HEK293 (cell line): Measurements from ENCODE around the gene PDF.

Experiments used
- GLIS2 ChIP-seq: fragments of 450-650 bp; formaldehyde crosslinking; IDR thresholded peaks from 2 replicates; pipeline ENCODE4 v1.5.1; 2016; ENCODE audit warnings: missing biosample characterization, missing genetic modification characterization
- KLF9 ChIP-seq: fragments of 450-650 bp; formaldehyde crosslinking; IDR thresholded peaks from 2 replicates; pipeline ENCODE4 v1.5.1; 2016; ENCODE audit warnings: missing biosample characterization, missing genetic modification characterization, low read depth
- PATZ1 ChIP-seq: fragments of 450-650 bp; formaldehyde crosslinking; IDR thresholded peaks from 2 replicates; pipeline ENCODE4 v1.5.1; 2016; ENCODE audit warnings: missing biosample characterization, missing genetic modification characterization
- PRDM1 ChIP-seq: fragments of 450-650 bp; formaldehyde crosslinking; IDR thresholded peaks from 2 replicates; pipeline ENCODE4; 2016; ENCODE audit warnings: missing biosample characterization, missing genetic modification characterization
- PRDM6 ChIP-seq: fragments of 450-650 bp; formaldehyde crosslinking; IDR thresholded peaks from 2 replicates; pipeline ENCODE4 v1.5.1; 2017; ENCODE audit warnings: missing biosample characterization, missing genetic modification characterization
- YY1 ChIP-seq: fragments of 450-650 bp; formaldehyde crosslinking; IDR thresholded peaks from 2 replicates; pipeline ENCODE4 v1.5.1; 2018; ENCODE audit warnings: missing biosample characterization, missing genetic modification characterization
- ZBTB11 ChIP-seq: fragments of 450-650 bp; formaldehyde crosslinking; conservative IDR thresholded peaks from 2 replicates; pipeline ENCODE4 v1.5.1; 2016; ENCODE audit warnings: low read depth, missing biosample characterization, missing genetic modification characterization
- ZBTB26 ChIP-seq: fragments of 450-650 bp; formaldehyde crosslinking; optimal IDR thresholded peaks from 2 replicates; pipeline ENCODE3; 2016; ENCODE audit warnings: missing biosample characterization, mild to moderate bottlenecking, missing genetic modification characterization
- ZFHX2 ChIP-seq: fragments of 450-650 bp; formaldehyde crosslinking; conservative IDR thresholded peaks from 2 replicates; pipeline ENCODE4 v1.5.1; 2016; ENCODE audit warnings: missing biosample characterization, missing genetic modification characterization
- ZNF112 ChIP-seq: fragments of 450-650 bp; formaldehyde crosslinking; IDR thresholded peaks from 2 replicates; pipeline ENCODE4 v1.5.0; 2017; ENCODE audit warnings: missing biosample characterization, missing genetic modification characterization
- ZNF157 ChIP-seq: fragments of 450-650 bp; formaldehyde crosslinking; IDR thresholded peaks from 2 replicates; pipeline ENCODE4 v1.5.1; 2016; ENCODE audit warnings: missing biosample characterization, missing genetic modification characterization
- ZNF211 ChIP-seq: fragments of 450-650 bp; formaldehyde crosslinking; IDR thresholded peaks from 2 replicates; pipeline ENCODE4 v1.5.1; 2016; ENCODE audit warnings: low read depth, missing biosample characterization, missing genetic modification characterization
- ZNF239 ChIP-seq: fragments of 450-650 bp; formaldehyde crosslinking; IDR thresholded peaks from 2 replicates; pipeline ENCODE4 v1.5.1; 2016; ENCODE audit warnings: missing biosample characterization, missing genetic modification characterization
- ZNF341 ChIP-seq: fragments of 450-650 bp; formaldehyde crosslinking; IDR thresholded peaks from 2 replicates; pipeline ENCODE4; 2016; ENCODE audit warnings: low read depth, missing biosample characterization, missing genetic modification characterization
- ZNF354C ChIP-seq: fragments of 450-650 bp; formaldehyde crosslinking; IDR thresholded peaks from 2 replicates; pipeline ENCODE4 v1.5.1; 2016; ENCODE audit warnings: missing biosample characterization, missing genetic modification characterization, low read depth, borderline replicate concordance
- ZNF433 ChIP-seq: fragments of 450-650 bp; formaldehyde crosslinking; IDR thresholded peaks from 2 replicates; pipeline ENCODE4 v1.5.1; 2016; ENCODE audit warnings: missing biosample characterization, missing genetic modification characterization, low read depth
- ZNF48 ChIP-seq: fragments of 450-650 bp; formaldehyde crosslinking; IDR thresholded peaks from 2 replicates; pipeline ENCODE4 v1.5.1; 2016; ENCODE audit warnings: missing biosample characterization, missing genetic modification characterization
- ZNF549 ChIP-seq: fragments of 450-650 bp; IDR thresholded peaks from 2 replicates; pipeline ENCODE4 v1.5.1; 2018; ENCODE audit warnings: missing biosample characterization, missing genetic modification characterization, mild to moderate bottlenecking, inconsistent platforms, moderate library complexity
- ZNF585B ChIP-seq: fragments of 450-650 bp; formaldehyde crosslinking; IDR thresholded peaks from 2 replicates; pipeline ENCODE4 v1.5.1; 2016; ENCODE audit warnings: missing biosample characterization, missing genetic modification characterization
- ZNF768 ChIP-seq: fragments of 450-650 bp; formaldehyde crosslinking; IDR thresholded peaks from 2 replicates; pipeline ENCODE4 v1.5.1; 2018; ENCODE audit warnings: missing biosample characterization, mild to moderate bottlenecking, missing genetic modification characterization
- ZSCAN16 ChIP-seq: fragments of 450-650 bp; formaldehyde crosslinking; IDR thresholded peaks from 2 replicates; pipeline ENCODE4 v1.5.1; 2016; ENCODE audit warnings: missing biosample characterization, missing genetic modification characterization
- ZSCAN18 ChIP-seq: fragments of 450-650 bp; formaldehyde crosslinking; IDR thresholded peaks from 2 replicates; pipeline ENCODE4 v1.5.1; 2016; ENCODE audit warnings: missing biosample characterization, missing genetic modification characterization

The PDF gene

GRCh38 chr16:69329369-69330285 lies 761 bp downstream of the PDF start (continued):
- TF ChIP-seq ZBTB11 (tag by site-specific recombination) (peak; percentile 30; the same call in 1 of the 2 replicates), PRDM6 (no peak), ZFHX2 (tag by site-specific recombination) (no peak), ZSCAN16 (tag by site-specific recombination) (no peak), ZNF768 (tag by site-specific recombination) (no peak), ZNF341 (tag by site-specific recombination) (peak; percentile 71), KLF9 (0 out of 2 replicates have a peak, but pooled peaks have one; percentile 7), ZNF239 (no peak), ZNF112 (tag by site-specific recombination) (no peak), ZSCAN18 (tag by site-specific recombination) (no peak), ZBTB26 (tag by site-specific recombination) (peak; percentile 88), ZNF433 (tag by site-specific recombination) (no peak), ZNF549 (tag by site-specific recombination) (no peak), ZNF157 (tag by site-specific recombination) (no peak), PATZ1 (tag by site-specific recombination) (peak; percentile 15; the same call in 1 of the 2 replicates), ZNF354C (tag by site-specific recombination) (no peak), ZNF585B (tag by site-specific recombination) (no peak), ZNF211 (tag by site-specific recombination) (no peak), YY1 (no peak), ZNF48 (tag by site-specific recombination) (no peak), GLIS2 (tag by site-specific recombination) (peak; percentile 73), PRDM1 (tag by site-specific recombination) (no peak)
